ENCODE data around the gene SAMD13. TPM values are rescaled to one million over a fixed set of nuclear protein-coding genes. Genes with fewer than 3 reads are reported as not detected.

SAMD13 gene
- total and polyA plus RNA-seq, 2 of the 8 experiments (the other 6 are each of a cell fraction or from before 2014, with no cell fraction given) = 0.86 to 2.3 TPM

- Histone ChIP-seq H3K27ac (ENCODE audit: low read depth, low read length) (no peak overlapping the region), H3K18ac (ENCODE audit: extremely low read depth, low read length) (no peak overlapping the region), H3K56ac (replicated peaks; ENCODE audit: insufficient read length, low read depth, low read length) (no peak overlapping the region), H4K20me1 (replicated peaks in 1 of 2; ENCODE audit: control insufficient read depth in 1 of 2, insufficient read depth in 2 of 2, low read length in 2 of 2) (no peaks in the 10 kb centered on the region), H3K27me3 (replicated peaks in 1 of 4; ENCODE audit: control insufficient read depth in 3 of 4, extremely low read depth in 1 of 4, insufficient read depth in 3 of 4, low read length in 3 of 4) (no peaks in the 10 kb centered on the region), H3K9me3 (ENCODE audit: insufficient read depth in 2 of 2, low read depth in 1 of 2, low read length in 1 of 2) (no peaks in the 10 kb centered on the region), H2BK12ac (ENCODE audit: low read depth, low read length) (no peak overlapping the region), H3K14ac (ENCODE audit: insufficient read length) (no peak overlapping the region), H3K4me2 (ENCODE audit: insufficient read depth in 1 of 2, low read depth in 2 of 2, low read length in 2 of 2) (no peak overlapping the region), H3K4me1 (replicated peaks in 1 of 4; ENCODE audit: control insufficient read depth in 3 of 4, insufficient read depth in 4 of 4, low read length in 3 of 4) (no peaks in the 10 kb centered on the region), H4K8ac (ENCODE audit: extremely low read depth, insufficient read depth, low read length) (no peak overlapping the region), H3K4me3 (ENCODE audit: extremely low read depth in 1 of 4, insufficient read depth in 2 of 4, low read depth in 3 of 4, low read length in 4 of 4) (no peak overlapping the region), H2BK15ac (ENCODE audit: low read length) (no peak overlapping the region), H2BK120ac (replicated peaks; ENCODE audit: low read depth, low read length) (no peak overlapping the region), H2AFZ (ENCODE audit: low read length) (no peak overlapping the region), H2AK5ac (ENCODE audit: low read depth, low read length) (no peak overlapping the region), H4K5ac (ENCODE audit: insufficient read length, low read depth, low read length) (no peak overlapping the region), H3K36me3 (ENCODE audit: control insufficient read depth in 2 of 4, insufficient read depth in 4 of 4, low read length in 3 of 4) (no peaks in the 10 kb centered on the region), H3K9ac (replicated peaks in 1 of 4; ENCODE audit: extremely low read depth in 1 of 4, low read depth in 3 of 4, low read length in 3 of 4) (no peak overlapping the region), H3K4ac (replicated peaks; ENCODE audit: insufficient read length, low read depth, low read length) (no peak overlapping the region), H3K79me2 (ENCODE audit: control insufficient read depth in 1 of 2, insufficient read depth in 2 of 2, low read length in 2 of 2) (no peaks in the 10 kb centered on the region), H2BK5ac (ENCODE audit: low read depth, low read length) (no peak overlapping the region), H3K23ac (ENCODE audit: insufficient read length) (no peak overlapping the region), H3K23me2 (ENCODE audit: low read depth, low read length) (no peaks in the 10 kb centered on the region), H4K91ac (replicated peaks; ENCODE audit: insufficient read length, low read length) (no peak overlapping the region), H2BK20ac (ENCODE audit: low read length) (no peak overlapping the region), H3K79me1 (ENCODE audit: low read depth, low read length) (no peaks in the 10 kb centered on the region)
- ChIA-PET POLR2A (ENCODE audit: partially characterized antibody) (no interaction called here), CTCF (ENCODE audit: partially characterized antibody) (no interaction called here)
- DNase-seq (ENCODE audit: low read depth in 1 of 2, low spot score in 2 of 2) (no peak), FAIRE-seq (no peak)
- 79% methylated on average over 7 of the region's 7 CpGs; no CpG with 5 or more reads in 1 of the 2 experiments for WGBS, 2 experiments (ENCODE audit: extremely low coverage in 1 of 2, insufficient coverage in 1 of 2, insufficient read length in 1 of 2, insufficient replicate concordance in 2 of 2, low coverage in 1 of 2, low lambda C conversion rate in 2 of 2, missing lambda C conversion rate in 1 of 2)
- TF ChIP-seq CHD2 (IDR thresholded peaks at IDR 0.05; ENCODE audit: low read length) (no peak), SIRT6 (IDR thresholded peaks at IDR 0.05; ENCODE audit: low read length) (no peak), RBBP5 (IDR thresholded peaks at IDR 0.05; ENCODE audit: borderline replicate concordance, low read depth, low read length) (no peak), KDM5A (IDR thresholded peaks at IDR 0.05; ENCODE audit: low read length) (no peak), TEAD4 (IDR thresholded peaks at IDR 0.05; ENCODE audit: low read depth, low read length) (no peak), JUN (IDR thresholded peaks at IDR 0.05; ENCODE audit: low read depth, low read length) (no peak), ASH2L (IDR thresholded peaks at IDR 0.05; ENCODE audit: low read length) (no peak), SIX5 (IDR thresholded peaks at IDR 0.05; ENCODE audit: low read depth, low read length) (no peak), KDM1A (IDR thresholded peaks at IDR 0.05; ENCODE audit: borderline replicate concordance, low read length) (no peak), HDAC2 (IDR thresholded peaks at IDR 0.05; ENCODE audit: borderline replicate concordance in 1 of 2, low read depth in 2 of 2, low read length in 2 of 2) (no peak), POU5F1 (IDR thresholded peaks at IDR 0.05; ENCODE audit: low read depth, low read length) (no peak), SRF (IDR thresholded peaks at IDR 0.05; ENCODE audit: low read depth, low read length) (no peak), CREB1 (IDR thresholded peaks at IDR 0.05) (no peak), CBX5 (IDR thresholded peaks at IDR 0.05; ENCODE audit: low read depth, low read length) (no peak)
These were observed 22.6 kb upstream of the SAMD13 start for GRCh38 chr1:84278905-84279304.
